Gastrocnemius medialis (tissue), 4 donors: ENCODE results near the gene TCHHL1.
"Not testable (repeated sequence)": the region's sequence is repeated elsewhere in the genome, so short reads cannot be mapped to it uniquely, and the experiment has no call there.

Experiments
- CTCF ChIP-seq, 5 experiments: fragments of 450-650 bp in 3 of 5; fragments of 200-600 bp in 2 of 5; sonication (generic) in 2 of 5; IDR thresholded peaks in 4 of 5; conservative IDR thresholded peaks in 1 of 5; 1 replicate in 4 of 5; 2 replicates in 1 of 5; pipeline ENCODE4 v1.5.1; 2016 to 2019; ENCODE audit warnings: antibody characterized with exemption in 5 of 5, mild to moderate bottlenecking in 3 of 5, moderate library complexity in 3 of 5
- POLR2A ChIP-seq, 2 donors: fragments of 450-650 bp; IDR thresholded peaks; one replicate each; pipeline ENCODE4 v1.6.1; 2017; ENCODE audit warnings: antibody characterized with exemption in 2 of 2, mild to moderate bottlenecking in 2 of 2, moderate library complexity in 2 of 2

- TF ChIP-seq CTCF (IDR thresholded peaks at IDR 0.05 in 4 of 5, conservative IDR thresholded peaks at IDR 0.05 in 1 of 5); POLR2A (IDR thresholded peaks at IDR 0.05): not testable (repeated sequence)
These were observed 8.4 kb downstream of the TCHHL1 start for GRCh38 chr1:152080494-152080893.
